H1 (cell line): ENCODE results near the gene STIM1. TPM values are rescaled to one million over a fixed set of nuclear protein-coding genes. Genes with fewer than 3 reads are reported as not detected.
A peak's percentile ranks its signal among the peaks of the same experiment; 100 is the strongest.

Source experiments
- MAX ChIP-seq: IDR thresholded peaks from 2 replicates; pipeline ENCODE4 v1.6.1; 2012; ENCODE audit warnings: inconsistent platforms
- polyA plus RNA-seq, 7 experiments: library from polyadenylated mRNA; depleted of rRNA in 3 of 7; stranded (reverse) in 5 of 7; unstranded in 2 of 7; fragments of >200 nt in 5 of 7; fragments of 200-250 nt in 2 of 7; gene quantifications; 1 replicate in 5 of 7; 2 replicates in 1 of 7; 4 replicates in 1 of 7; pipeline versions ENCODE4 v1.2.1 to v1.2.3, GENCODE V29; 2011 to 2013; ENCODE audit warnings: missing spikeins in 2 of 7, mixed read lengths in 2 of 7
- total RNA-seq: library from RNA; stranded (reverse); fragmentation: NEBNext Ultra II Directional; extraction: Animal tissue kit (Norgen Biotek cat#: 25700); gene quantifications from 2 replicates; pipeline ENCODE4 v1.2.1, GENCODE V29; 2021

Gene STIM1
- total and polyA plus RNA-seq, 2 of the 8 experiments (the other 6 are each of a cell fraction or from before 2014, with no cell fraction given): 11.1 to 12.2 TPM

DNA sequence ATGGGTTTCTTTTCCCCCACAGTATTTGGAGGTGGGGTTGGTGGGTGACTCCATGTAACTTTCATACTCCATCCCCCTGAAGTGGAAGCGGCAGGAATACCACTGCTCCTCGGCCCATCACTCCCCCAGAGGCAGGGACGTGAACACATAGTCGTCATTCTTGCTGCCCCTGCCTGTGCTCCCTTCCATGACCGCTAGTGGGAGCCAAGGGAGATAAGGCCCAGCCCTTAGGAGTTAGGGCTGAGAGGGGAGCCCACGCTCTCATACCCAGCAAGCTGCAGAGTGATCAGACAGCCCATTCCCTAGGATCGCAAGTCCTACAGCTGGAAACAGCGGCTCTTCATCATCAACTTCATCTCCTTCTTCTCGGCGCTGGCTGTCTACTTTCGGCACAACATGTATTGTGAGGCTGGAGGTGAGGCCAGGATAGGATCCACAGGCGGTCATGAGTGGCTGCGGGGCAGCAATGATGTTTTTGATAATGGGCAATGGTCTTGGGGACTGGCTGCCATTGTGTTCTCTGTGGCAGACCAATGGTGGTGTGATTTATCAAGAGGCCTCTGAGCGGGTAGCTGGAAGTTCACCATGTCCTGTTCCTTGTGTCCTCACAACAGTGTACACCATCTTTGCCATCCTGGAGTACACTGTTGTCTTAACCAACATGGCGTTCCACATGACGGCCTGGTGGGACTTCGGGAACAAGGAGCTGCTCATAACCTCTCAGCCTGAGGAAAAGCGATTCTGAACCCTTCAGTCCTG, 30.6 kb upstream of the STIM1 start (continued):
- TF ChIP-seq MAX: 0 out of 2 replicates have a peak, but pooled peaks have one; percentile 37
